Naive thymus-derived CD8-positive, alpha-beta T cell (primary cell): ENCODE results near the gene UBTD1. TPM values are rescaled to one million over a fixed set of nuclear protein-coding genes. Genes with fewer than 3 reads are reported as not detected.

Experiments
- ATAC-seq, 2 donors: fragments of 150-1000 bp; cut with Tn5 transposase in 1 of 2; sonication (Bioruptor Pico), chemical (Tn5 transposase) in 1 of 2; 1 replicate in 1 of 2; 2 replicates in 1 of 2; pipeline ENCODE4 v1.10.0; 2021; ENCODE audit warnings: mild to moderate bottlenecking in 2 of 2, moderate library complexity in 2 of 2
- POLR2A ChIA-PET: fragments of 350-600 bp; sonication (Branson Sonifier 250); formaldehyde crosslinking; loops from one replicate; lab custom pipeline; 2021; ENCODE audit warnings: antibody characterized with exemption; lab: Charles Lee
- DNase-seq, 10 donors: peaks; one replicate each; pipeline versions ENCODE4 v3.0.0 to v3.0.0-alpha.2; 2020 to 2022
- H3K27ac Mint-ChIP-seq, 10 donors: one replicate each; pipeline ENCODE4 v1.8.0; 2020 to 2022; ENCODE audit warnings: mild to moderate bottlenecking in 10 of 10, mixed read lengths in 10 of 10, moderate library complexity in 4 of 10, inconsistent platforms in 1 of 10
- H3K27me3 Mint-ChIP-seq, 5 donors: one replicate each; pipeline ENCODE4 v1.8.0; 2021 to 2022; ENCODE audit warnings: mixed read lengths in 5 of 5
- H3K36me3 Mint-ChIP-seq, 3 donors: one replicate each; pipeline ENCODE4 v1.8.0; 2020 to 2022; ENCODE audit warnings: mixed read lengths in 3 of 3, mild to moderate bottlenecking in 2 of 3, inconsistent platforms in 1 of 3
- H3K4me1 Mint-ChIP-seq, 4 donors: one replicate each; pipeline ENCODE4 v1.8.0; 2021 to 2022; ENCODE audit warnings: mixed read lengths in 4 of 4
- H3K4me3 Mint-ChIP-seq, 10 donors: one replicate each; pipeline ENCODE4 v1.8.0; 2020 to 2022; ENCODE audit warnings: mild to moderate bottlenecking in 10 of 10, mixed read lengths in 10 of 10, moderate library complexity in 6 of 10, inconsistent platforms in 1 of 10
- H3K9me3 Mint-ChIP-seq, 9 donors: one replicate each; pipeline ENCODE4 v1.8.0; 2020 to 2022; ENCODE audit warnings: mixed read lengths in 9 of 9, mild to moderate bottlenecking in 3 of 9, inconsistent platforms in 1 of 9, moderate library complexity in 1 of 9
- polyA plus RNA-seq, 3 donors: library from polyadenylated mRNA; unstranded; fragments of 300-500 nt; fragmentation: Illumina TruSeq; gene quantifications; one replicate each; pipeline ENCODE4 v1.2.3, GENCODE V29; 2021
- total RNA-seq, 8 experiments: library from RNA in 2 of 8; stranded (reverse) in 2 of 8; gene quantifications; one replicate each; pipeline ENCODE4 v1.2.3 and lab custom pipeline; 2021 to 2026

The UBTD1 gene
- total and polyA plus RNA-seq, 5 experiments from 2014 or later = 1.2 to 2.7 (median 1.6) TPM

- H3K27ac Mint-ChIP-seq = no peak overlapping the region
- ATAC-seq (no peak), DNase-seq (no peak)
- peak overlapping the region in 1 of 10 donors; percentile 26 for H3K4me3 Mint-ChIP-seq
- POLR2A ChIA-PET = no interaction called here
- H3K36me3 Mint-ChIP-seq = no peaks in the 10 kb centered on the region
- no peaks in the 10 kb centered on the region for H3K27me3 Mint-ChIP-seq
- peaks cover 0 to 6% (median 0%) of the 10 kb centered on the region in 4 donors for H3K4me1 Mint-ChIP-seq
- no peaks in the 10 kb centered on the region for H3K9me3 Mint-ChIP-seq
Measured at GRCh38 chr10:97590748-97591495, 92.2 kb downstream of the UBTD1 start.

- POLR2A ChIA-PET = no interaction called here
- H3K4me3 Mint-ChIP-seq = no peak overlapping the region
- H3K4me1 Mint-ChIP-seq = peaks cover 0 to 6% (median 0%) of the 10 kb centered on the region in 4 donors
- no peaks in the 10 kb centered on the region for H3K36me3 Mint-ChIP-seq
- no peak for DNase-seq
- no peaks in the 10 kb centered on the region for H3K27me3 Mint-ChIP-seq
- no peaks in the 10 kb centered on the region for H3K9me3 Mint-ChIP-seq
- no peak overlapping the region for H3K27ac Mint-ChIP-seq
- ATAC-seq = no peak
Measured at GRCh38 chr10:97593421-97593820, 94.7 kb downstream of the UBTD1 start.

- POLR2A ChIA-PET = interaction anchor here (0.6 to 0.7 kb wide), 2 partner anchors 11 to 204 kb away, joined by 4 to 5 read pairs; no protein-coding TSS in a partner anchor
- Mint-ChIP-seq H3K36me3 (no peaks in the 10 kb centered on the region), H3K27me3 (no peaks in the 10 kb centered on the region), H3K9me3 (no peaks in the 10 kb centered on the region), H3K27ac (peak overlapping the region in 3 of 10 donors; percentile 1 to 20 (median 17)), H3K4me3 (no peak overlapping the region), H3K4me1 (peaks cover 0 to 2% (median 0%) of the 10 kb centered on the region in 4 donors)
- DNase-seq (no peak), ATAC-seq (no peak)
Measured at GRCh38 chr10:97596101-97597082, 97.7 kb downstream of the UBTD1 start.

- Mint-ChIP-seq H3K27me3 (no peaks in the 10 kb centered on the region), H3K36me3 (no peaks in the 10 kb centered on the region), H3K9me3 (no peaks in the 10 kb centered on the region), H3K27ac (peak overlapping the region in 1 of 10 donors; percentile 8), H3K4me3 (no peak overlapping the region), H3K4me1 (no peaks in the 10 kb centered on the region)
- ATAC-seq (no peak), DNase-seq (no peak)
- POLR2A ChIA-PET = no interaction called here
Measured at GRCh38 chr10:97597778-97598177, 99.1 kb downstream of the UBTD1 start.

DNA sequence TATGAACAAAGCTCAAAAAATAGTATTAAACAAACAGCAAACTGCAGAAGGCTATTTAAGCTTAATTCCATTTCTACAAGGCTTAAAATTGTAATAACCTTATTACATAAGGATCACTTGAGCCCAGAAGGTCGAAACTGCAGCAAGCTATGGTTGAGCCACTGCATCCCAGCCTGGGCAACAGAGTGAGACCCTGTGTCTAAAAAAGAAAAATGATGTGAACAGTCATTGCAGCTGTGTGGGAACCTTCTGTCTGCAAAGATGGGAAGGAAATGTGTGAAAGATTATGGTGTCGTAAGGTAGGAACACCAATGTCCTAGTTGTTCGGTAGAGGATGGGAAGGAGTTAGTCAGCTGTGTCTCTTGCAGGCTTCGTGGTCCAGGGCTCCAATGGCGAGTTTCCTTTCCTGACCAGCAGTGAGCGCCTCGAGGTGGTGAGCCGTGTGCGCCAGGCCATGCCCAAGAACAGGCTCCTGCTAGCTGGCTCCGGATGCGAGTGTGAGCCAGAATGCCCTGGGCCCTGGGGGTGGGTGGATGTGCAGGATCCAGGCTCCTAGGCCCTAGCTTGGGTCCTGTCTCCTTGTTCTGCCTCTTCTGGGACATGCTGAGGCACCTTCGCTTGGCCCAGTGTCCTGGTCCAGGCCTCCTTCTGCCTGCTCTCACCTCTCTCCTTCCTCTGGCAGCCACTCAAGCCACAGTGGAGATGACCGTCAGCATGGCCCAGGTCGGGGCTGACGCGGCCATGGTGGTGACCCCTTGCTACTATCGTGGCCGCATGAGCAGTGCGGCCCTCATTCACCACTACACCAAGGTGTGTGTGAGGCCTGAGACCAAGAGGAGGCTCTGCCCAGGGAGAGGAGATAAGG, 99.9 kb downstream of the UBTD1 start:
- no peak overlapping the region for H3K4me3 Mint-ChIP-seq
- no peak for DNase-seq
- H3K9me3 Mint-ChIP-seq = no peaks in the 10 kb centered on the region
- POLR2A ChIA-PET = no interaction called here
- H3K27me3 Mint-ChIP-seq = no peaks in the 10 kb centered on the region
- no peaks in the 10 kb centered on the region for H3K4me1 Mint-ChIP-seq
- no peaks in the 10 kb centered on the region for H3K36me3 Mint-ChIP-seq
- no peak for ATAC-seq
- peak overlapping the region in 1 of 10 donors; percentile 25 for H3K27ac Mint-ChIP-seq

GRCh38 chr10:97599272-97599619, 100.5 kb downstream of the UBTD1 start:
- Mint-ChIP-seq H3K27me3 (no peaks in the 10 kb centered on the region), H3K9me3 (no peaks in the 10 kb centered on the region), H3K27ac (no peak overlapping the region), H3K4me1 (no peaks in the 10 kb centered on the region), H3K36me3 (no peaks in the 10 kb centered on the region), H3K4me3 (no peak overlapping the region)
- POLR2A ChIA-PET = no interaction called here
- no peak for DNase-seq
- no peak for ATAC-seq

DNA sequence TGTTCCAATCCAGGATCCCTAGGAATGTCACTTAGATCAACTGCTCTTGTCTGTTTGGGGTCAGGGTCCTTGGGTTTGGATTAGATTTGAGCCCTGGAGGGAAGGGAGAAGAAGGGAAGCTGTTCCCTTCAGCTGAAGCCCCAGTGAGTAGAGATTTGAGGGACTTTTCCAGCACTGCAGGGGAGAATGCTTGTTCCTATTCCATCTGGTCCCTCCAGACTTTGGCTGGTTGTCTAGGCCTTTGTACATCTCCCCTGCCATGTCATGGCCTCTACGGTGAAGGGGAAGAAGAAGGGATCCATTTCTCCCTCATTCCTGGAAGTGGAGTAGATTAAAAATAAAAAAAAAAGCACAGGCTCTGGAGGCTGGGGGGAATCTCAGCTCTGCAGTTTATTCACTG, 101.9 kb downstream of the UBTD1 start:
- no peak overlapping the region for H3K4me3 Mint-ChIP-seq
- H3K9me3 Mint-ChIP-seq = no peaks in the 10 kb centered on the region
- no peak overlapping the region for H3K27ac Mint-ChIP-seq
- no peaks in the 10 kb centered on the region for H3K4me1 Mint-ChIP-seq
- POLR2A ChIA-PET = no interaction called here
- no peaks in the 10 kb centered on the region for H3K36me3 Mint-ChIP-seq
- no peaks in the 10 kb centered on the region for H3K27me3 Mint-ChIP-seq
- no peak for DNase-seq
- no peak for ATAC-seq

- no peaks in the 10 kb centered on the region for H3K36me3 Mint-ChIP-seq
- no peak for DNase-seq
- ATAC-seq = no peak
- H3K4me3 Mint-ChIP-seq = no peak overlapping the region
- H3K27ac Mint-ChIP-seq = no peak overlapping the region
- POLR2A ChIA-PET = no interaction called here
- H3K4me1 Mint-ChIP-seq = no peaks in the 10 kb centered on the region
- H3K27me3 Mint-ChIP-seq = no peaks in the 10 kb centered on the region
- H3K9me3 Mint-ChIP-seq = no peaks in the 10 kb centered on the region
Measured at GRCh38 chr10:97601268-97602215, 102.8 kb downstream of the UBTD1 start.

- peak overlapping the region in 1 of 10 donors; percentile 44 for H3K27ac Mint-ChIP-seq
- POLR2A ChIA-PET = interaction anchor here (0.8 kb wide), 1 partner anchor 10 kb away, joined by 5 read pairs; no protein-coding TSS in a partner anchor
- H3K4me1 Mint-ChIP-seq = no peaks in the 10 kb centered on the region
- H3K36me3 Mint-ChIP-seq = no peaks in the 10 kb centered on the region
- H3K4me3 Mint-ChIP-seq = no peak overlapping the region
- ATAC-seq = no peak
- H3K27me3 Mint-ChIP-seq = no peaks in the 10 kb centered on the region
- no peak for DNase-seq
- H3K9me3 Mint-ChIP-seq = no peaks in the 10 kb centered on the region
Measured at GRCh38 chr10:97607095-97607636, 108.4 kb downstream of the UBTD1 start.

DNA sequence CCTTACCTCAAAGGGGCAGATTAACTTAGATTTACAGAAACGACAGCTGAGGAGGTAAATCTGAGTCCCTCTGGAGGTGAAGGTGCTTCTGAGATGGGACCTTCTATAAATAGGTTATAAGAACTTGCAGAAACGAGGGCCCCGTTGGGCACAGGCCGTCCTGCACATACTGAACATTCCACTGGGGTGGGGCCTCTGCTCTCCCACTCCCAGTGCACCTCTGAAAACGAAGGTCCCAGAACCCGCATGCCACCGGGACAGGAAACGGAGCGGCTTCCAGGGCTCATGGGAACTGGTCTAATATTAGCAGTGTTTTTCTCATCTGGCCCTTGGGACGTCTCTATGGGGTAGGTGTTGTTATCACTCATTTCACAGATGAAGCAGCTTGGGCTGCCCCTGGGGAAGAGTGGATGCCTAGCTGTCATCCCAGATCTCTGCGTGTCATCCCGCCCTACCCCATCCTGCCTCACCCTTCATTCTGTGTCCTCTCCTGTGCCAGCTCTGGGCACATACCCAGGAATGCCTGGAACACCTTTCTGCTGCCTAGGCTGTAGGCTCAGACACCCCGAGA, 110.4 kb downstream of the UBTD1 start:
- no peaks in the 10 kb centered on the region for H3K36me3 Mint-ChIP-seq
- POLR2A ChIA-PET = interaction anchor here (0.6 kb wide), 1 partner anchor 11 kb away, joined by 8 read pairs; no protein-coding TSS in a partner anchor
- H3K27ac Mint-ChIP-seq = no peak overlapping the region
- no peaks in the 10 kb centered on the region for H3K9me3 Mint-ChIP-seq
- ATAC-seq = no peak
- H3K4me1 Mint-ChIP-seq = no peaks in the 10 kb centered on the region
- no peaks in the 10 kb centered on the region for H3K27me3 Mint-ChIP-seq
- H3K4me3 Mint-ChIP-seq = no peak overlapping the region
- no peak for DNase-seq

GRCh38 chr10:97611473-97611872, 112.7 kb downstream of the UBTD1 start:
- H3K9me3 Mint-ChIP-seq = no peaks in the 10 kb centered on the region
- H3K4me3 Mint-ChIP-seq = no peak overlapping the region
- no peak for DNase-seq
- no peaks in the 10 kb centered on the region for H3K36me3 Mint-ChIP-seq
- H3K4me1 Mint-ChIP-seq = no peaks in the 10 kb centered on the region
- POLR2A ChIA-PET = no interaction called here
- ATAC-seq = no peak
- no peaks in the 10 kb centered on the region for H3K27me3 Mint-ChIP-seq
- H3K27ac Mint-ChIP-seq = no peak overlapping the region
